Kidney capillary endothelial cell (primary cell): ENCODE measurements around the gene RAD51B.
A peak's percentile ranks its signal among the peaks of the same experiment; 100 is the strongest.
"Not testable (repeated sequence)": the region's sequence is repeated elsewhere in the genome, so short reads cannot be mapped to it uniquely, and the experiment has no call there.

Experiments used
- DNase-seq: peaks from one replicate; pipeline ENCODE4 v3.0.0-alpha.2; 2018; ENCODE audit warnings: low spot score

The RAD51B gene

GRCh38 chr14:68686205-68686465, 866.6 kb downstream of the RAD51B start:
- no peak for DNase-seq

DNA sequence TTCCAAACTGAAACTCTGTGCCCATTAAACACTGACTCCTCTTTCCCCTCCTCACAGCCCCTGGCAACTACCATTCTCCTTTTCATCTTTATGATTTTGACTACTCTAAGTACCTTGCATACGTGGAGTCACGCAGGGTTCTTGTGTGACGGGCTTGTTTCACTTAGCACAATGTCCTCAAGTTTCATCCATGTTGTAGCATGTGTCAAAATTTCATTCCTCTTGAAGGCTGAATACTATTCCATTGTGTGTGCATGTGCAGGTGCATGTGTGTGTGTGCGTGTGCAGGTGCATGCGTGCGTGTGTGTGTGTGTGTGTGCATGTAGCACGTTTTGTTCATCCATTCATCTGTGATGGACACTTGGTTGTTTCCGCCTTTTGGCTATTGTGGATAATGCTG, 867.1 kb downstream of the RAD51B start:
- no peak for DNase-seq

DNA sequence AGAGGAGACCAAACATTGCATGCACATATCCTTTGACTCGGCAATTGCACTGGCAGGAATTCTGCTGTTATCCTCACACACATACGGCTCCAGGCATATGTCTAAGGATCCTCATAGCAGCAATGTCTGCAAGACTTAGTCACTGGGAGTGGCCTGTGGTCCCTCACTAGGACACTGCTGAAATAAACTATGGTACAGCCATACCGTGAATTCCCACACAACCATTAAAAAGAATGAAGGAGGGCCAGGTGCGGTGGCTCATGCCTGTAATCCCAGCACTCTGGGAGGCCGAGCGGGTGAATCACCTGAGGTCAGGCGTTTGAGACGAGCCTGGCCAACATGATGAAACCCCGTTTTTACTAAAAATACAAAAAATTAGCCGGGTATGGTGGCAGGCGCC, 868.2 kb downstream of the RAD51B start:
- no peak for DNase-seq

- DNase-seq, result no peak
These were observed 869.3 kb downstream of the RAD51B start for GRCh38 chr14:68688872-68689371.

DNA sequence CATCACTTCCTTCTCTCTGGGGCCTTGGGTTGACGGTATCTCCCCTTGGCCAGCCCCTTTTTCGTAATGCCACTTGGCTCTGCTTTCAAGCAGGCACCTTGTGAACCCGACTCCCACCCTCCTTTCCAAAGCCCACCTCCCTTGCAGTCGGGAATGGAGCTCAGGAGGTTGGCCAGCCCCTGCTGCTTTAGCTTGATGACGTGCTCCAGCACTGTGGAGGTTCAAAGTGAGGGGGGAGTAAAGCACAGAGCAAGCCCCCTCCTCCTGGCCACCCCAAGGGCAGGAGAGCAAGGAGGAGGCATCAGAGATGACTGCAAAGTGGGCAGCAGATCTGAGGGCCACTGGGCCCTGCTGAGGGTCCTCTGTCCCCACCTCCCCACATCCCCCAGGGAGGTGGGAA, 869.9 kb downstream of the RAD51B start:
- DNase-seq, result no peak

DNA sequence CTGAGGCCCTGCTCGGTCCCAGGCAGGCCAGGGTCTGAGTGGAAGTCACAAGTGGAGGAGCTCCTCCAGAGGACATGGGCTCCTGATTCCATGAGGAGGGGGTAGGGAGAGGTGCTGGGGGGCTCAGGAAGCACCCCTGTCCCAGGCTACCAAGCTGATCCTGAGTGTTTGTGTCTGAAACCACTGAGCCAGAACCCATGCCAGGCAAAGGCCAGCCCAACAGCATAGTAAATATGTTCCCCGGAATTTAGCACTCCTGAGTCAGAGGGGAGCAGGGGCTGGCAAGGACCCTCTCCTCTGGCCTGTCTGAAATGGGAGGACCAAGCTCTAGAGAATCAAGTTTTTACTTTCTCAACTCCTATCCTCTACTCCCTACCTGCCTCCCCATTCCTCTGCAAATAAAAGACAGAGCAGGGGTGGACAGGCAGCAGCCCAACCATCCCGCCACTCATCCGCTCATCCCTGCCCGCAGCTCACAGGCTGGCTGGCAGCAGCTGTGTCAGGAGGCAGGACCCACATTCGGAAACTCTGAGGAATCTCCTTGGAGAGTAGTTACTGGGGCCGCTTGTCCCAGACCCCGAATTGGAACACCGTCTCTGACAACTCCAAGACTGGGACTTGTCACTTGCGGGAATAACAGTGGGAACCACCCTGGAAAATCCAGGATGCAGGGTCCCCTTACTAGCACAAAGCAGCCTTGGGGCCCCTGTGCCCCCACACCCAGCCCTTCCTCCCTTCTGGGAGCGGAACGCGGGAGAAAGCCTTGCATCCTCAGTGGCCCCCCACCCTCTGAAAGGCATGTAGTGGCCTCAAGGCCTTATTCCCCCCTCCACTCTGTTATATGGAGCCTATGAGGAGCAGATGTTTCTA, 870.7 kb downstream of the RAD51B start:
- DNase-seq, result no peak

DNA sequence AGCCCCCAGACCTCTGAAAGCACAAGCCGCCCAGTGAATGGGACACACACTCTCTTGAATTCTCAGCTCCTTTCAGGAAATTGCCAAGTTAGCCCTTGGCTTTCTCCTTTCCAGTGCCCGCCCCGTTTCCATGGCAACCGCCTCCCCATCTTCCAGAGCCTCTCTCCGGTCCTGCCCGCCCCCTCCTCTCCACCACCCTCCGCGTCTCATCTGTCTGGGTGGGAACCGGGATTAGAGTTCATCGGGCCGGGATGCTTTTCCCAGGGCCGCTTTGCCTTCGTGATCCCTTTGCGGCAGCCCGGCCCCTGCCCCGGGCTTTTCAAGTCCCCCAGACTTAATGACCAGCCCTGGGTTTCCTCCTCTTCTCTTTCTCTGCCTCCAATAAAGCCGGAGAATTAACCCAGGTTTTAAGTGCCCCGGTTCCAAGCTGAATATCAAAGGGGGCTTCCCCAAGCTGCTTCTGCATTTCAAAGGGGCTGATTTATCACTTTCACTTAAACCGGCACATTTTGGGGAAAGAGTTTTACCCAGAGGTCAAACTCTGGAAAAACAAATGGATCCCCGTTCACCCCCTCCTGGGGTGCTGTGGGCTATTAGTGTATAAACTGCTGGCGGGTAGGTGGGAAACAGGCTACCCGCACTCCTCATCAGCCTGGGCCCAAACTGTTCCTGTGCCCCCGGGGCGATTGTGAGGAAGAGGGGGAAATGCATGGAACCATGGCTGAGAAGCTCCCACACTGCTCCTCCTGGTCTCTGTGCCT, 871.6 kb downstream of the RAD51B start:
- DNase-seq, result no peak

GRCh38 chr14:68691792-68692118, 872.2 kb downstream of the RAD51B start:
- DNase-seq, result no peak

DNA sequence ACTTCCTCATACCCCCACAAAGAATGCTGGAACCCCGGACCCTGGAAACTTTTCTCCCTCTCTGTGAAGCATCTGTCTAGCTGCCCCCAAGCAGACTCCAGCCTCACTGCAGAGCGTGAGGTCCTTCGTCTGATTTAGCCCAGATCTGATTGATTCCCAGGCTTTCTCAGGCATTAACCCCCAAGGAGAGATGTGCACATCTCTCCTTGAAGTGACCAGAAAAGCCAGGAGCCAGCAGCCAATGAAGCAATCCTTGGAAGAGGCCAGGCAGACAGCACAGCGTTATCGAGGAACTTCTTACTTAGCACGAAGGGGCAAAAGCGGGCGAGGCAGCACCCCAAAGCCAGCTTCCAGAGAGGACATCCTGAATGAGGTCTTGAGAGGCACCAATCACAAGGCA, 872.6 kb downstream of the RAD51B start:
- DNase-seq, result no peak

DNA sequence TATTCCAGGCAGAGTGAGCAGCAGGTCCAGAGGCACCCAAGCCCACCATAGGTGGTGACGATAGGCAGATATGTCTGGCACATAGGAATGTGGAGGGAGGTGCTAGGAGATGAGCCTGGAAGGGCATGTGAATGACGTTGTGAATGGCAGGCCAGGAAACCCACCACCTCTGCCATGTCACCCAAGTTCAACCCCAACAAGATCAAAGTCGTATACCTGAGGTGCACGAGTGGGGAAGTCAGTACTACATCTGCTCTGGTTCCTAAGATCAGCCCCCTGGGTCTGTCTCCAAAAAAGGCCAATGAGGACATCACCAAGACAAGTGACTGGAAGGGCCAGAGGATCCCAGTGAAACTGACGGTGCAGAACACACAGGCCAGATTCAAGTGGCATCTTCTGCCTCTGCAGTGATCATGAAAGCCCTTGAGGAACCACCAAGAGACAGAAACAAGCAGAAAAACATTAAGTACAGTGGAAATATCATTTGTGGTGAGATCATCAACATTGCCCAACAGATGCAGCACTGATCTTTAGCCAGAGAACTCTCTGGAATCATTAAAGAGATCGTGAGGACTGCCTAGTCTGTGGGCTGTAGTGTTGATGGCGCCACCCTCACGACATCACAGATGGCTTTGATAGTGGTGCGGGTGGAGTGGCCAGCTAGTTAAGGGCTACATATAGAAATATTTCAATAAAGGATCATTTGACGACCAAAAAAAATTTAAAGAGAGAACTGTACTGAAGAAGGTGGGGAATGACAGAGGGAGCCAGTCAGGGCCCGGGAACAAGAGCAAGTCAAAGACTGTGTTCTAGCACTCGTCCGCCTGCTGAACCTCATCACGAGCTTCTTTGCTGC, 873.6 kb downstream of the RAD51B start:
- no peak for DNase-seq

GRCh38 chr14:68693926-68694325, 874.3 kb downstream of the RAD51B start:
- DNase-seq, result no peak

DNA sequence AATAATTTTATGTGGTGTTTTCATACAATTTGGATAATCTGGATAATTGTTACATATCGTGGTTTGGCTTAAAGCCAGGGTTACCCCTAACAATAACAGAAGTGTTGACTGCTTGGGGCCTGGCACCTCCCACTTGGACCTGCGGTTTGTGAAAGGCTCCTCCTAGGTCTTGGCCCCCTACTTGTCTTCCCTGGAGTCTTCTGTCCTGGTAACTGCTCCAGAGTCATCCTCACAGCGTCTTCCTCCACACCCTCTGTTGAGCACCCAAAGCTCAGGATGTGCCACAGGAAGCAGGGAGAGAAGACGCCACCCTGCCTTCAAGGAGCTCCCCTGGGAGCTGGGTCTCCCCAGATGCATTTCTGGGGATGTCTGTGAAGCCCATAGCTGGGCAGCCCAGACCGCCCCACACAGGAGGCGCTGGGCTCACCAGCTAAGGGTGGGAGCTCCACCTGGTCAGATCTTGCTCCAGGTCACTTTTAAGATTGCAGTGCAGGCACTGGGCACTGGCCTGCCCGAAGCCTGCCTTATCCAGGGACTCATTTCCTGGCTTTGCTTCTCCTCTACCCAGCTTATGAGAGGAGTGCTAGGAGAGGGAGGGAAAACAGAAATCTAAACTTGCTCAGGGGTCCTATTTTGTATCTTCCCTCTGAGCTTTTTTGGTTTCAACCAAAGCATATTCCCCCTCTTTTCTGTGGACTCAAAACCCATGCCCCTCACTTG, 875.1 kb downstream of the RAD51B start:
- no peak for DNase-seq

- DNase-seq, result peak; percentile 96
These were observed 875.8 kb downstream of the RAD51B start for GRCh38 chr14:68695326-68695768.

GRCh38 chr14:68695856-68696255, 876.3 kb downstream of the RAD51B start:
- no peak for DNase-seq

DNA sequence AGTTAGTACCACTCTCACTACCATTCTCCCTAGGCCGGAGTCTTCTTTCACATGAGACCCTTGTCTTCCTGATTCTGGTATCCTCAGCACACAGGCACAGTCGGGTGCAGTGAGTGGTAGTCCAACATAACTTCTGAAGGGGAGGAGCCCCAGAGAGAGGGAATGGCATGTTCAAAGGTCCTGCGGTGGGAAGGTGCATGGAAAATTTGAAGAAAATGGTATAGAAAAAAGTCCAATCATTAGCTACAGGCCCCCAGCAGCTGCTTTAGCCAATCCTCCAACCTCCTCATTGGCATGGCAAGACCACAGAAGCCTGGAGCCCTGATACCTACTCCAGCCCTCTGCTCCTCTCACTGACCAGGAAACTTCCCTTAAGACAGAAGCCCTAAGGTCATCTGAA, 876.7 kb downstream of the RAD51B start:
- no peak for DNase-seq

GRCh38 chr14:68696721-68697495, 877.3 kb downstream of the RAD51B start:
- no peak for DNase-seq

DNA sequence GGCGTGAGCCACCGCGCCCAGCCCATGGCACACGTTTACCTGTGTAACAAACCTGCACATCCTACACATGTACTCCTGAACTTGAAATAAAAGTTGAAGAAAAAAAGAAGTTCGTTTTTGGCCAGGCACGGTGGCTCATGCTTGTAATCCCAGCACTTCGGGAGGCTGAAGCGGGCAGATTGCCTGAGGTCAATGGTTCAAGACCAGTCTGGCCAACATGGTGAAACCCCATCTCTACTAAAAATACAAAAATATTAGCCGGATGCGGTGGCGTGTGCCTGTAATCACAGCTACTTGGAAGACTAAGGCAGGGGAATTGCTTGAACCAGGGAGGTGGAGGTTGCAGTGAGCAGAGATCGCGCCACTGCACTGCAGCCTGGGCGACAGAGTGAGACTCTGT, 879.2 kb downstream of the RAD51B start:
- DNase-seq, result not testable (repeated sequence)

DNA sequence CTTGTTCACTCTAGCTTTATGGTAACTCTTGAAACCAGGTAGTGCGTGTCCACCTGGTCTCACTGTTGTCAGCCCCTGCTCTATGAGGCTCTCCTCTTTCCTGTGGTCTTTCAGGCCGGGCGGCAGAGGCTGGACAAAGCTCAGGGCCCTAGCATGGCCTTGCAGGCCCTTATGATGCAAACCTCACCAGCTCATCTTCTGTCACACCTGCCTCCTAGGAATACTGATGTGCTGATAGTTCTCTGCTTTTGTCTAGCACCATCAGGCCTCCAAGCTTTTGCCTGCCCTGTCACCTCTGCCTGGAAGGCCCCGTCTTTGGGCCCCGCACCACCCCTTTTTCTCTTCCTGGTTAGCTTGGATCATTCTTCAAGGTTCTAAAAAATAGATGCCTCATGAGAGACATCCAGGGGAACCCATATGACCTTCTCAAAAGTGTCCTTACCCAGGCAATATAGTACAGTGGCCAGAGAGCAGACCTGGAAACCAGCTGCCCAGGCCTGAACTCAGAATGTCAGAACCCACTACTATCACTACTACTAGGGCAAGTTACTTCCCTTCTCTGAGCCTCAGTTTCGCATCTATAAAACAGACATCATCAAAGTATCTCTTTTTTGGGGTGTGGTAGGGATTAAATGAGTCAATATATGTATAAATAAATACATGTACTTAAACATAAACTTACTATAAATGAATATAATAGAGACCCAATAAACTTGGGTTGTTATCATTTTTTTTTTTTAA, 881.6 kb downstream of the RAD51B start:
- no peak for DNase-seq

- DNase-seq, result no peak
These were observed 882.6 kb downstream of the RAD51B start for GRCh38 chr14:68702135-68702534.

DNA sequence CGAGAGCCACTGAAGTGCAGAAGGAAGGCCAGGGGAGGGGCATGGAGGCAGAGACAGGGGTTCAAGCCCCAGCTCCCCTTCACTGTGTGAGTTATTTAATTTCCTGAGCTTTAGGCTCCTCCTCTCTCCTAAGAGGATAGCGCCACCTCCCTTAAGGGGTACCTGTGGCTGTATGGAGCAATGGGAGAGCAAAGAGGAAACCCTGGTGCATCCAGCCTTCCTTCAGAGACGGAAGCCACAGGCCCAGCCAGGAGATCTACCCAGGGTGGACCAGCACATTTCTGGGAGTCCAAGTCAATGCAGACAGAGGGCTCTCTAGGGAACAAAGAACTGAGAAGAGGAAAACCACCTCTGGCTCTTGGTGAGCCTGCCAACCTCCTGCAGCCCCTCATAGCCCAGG, 883.0 kb downstream of the RAD51B start:
- DNase-seq, result no peak
